ENCODE data around the gene ANO3. TPM values are rescaled to one million over a fixed set of nuclear protein-coding genes. Genes with fewer than 3 reads are reported as not detected.

Gene ANO3
- total RNA-seq, 4 donors from 2014 or later: 0.12 to 0.32 (median 0.19) TPM; not detected in 1

GRCh38 chr11:26703411-26704191, 371.7 kb downstream of the ANO3 start:
- no peak for TF ChIP-seq CTCF (IDR thresholded peaks at IDR 0.05)
- no peak for TF ChIP-seq POLR2A (IDR thresholded peaks at IDR 0.05)
- intact Hi-C loops (cut with DNase I; ENCODE audit: low total_unique reads): no loop called here
- no peak overlapping the region for H3K4me3 ChIP-seq (ENCODE audit: low read depth, poor library complexity, severe bottlenecking)
- 80 to 82% methylated on average over 5 of the region's 5 CpGs for WGBS, 2 donors
- no peak for DNase-seq (ENCODE audit: low spot score in 2 of 2)

GRCh38 chr11:26704249-26704648, 372.3 kb downstream of the ANO3 start:
- DNase-seq (ENCODE audit: low spot score in 2 of 2): no peak
- no peak overlapping the region for H3K4me3 ChIP-seq (ENCODE audit: low read depth, poor library complexity, severe bottlenecking)
- 80 to 86% methylated on average over 1 of the region's 1 CpG for WGBS, 2 donors
- intact Hi-C loops (cut with DNase I; ENCODE audit: low total_unique reads): no loop called here
- TF ChIP-seq POLR2A (IDR thresholded peaks at IDR 0.05): no peak
- TF ChIP-seq CTCF (IDR thresholded peaks at IDR 0.05): no peak

GRCh38 chr11:26706181-26706580, 374.3 kb downstream of the ANO3 start:
- TF ChIP-seq CTCF (IDR thresholded peaks at IDR 0.05) (no peak), POLR2A (IDR thresholded peaks at IDR 0.05) (no peak)
- DNase-seq (ENCODE audit: low spot score in 2 of 2): no peak
- 52 to 59% methylated on average over 1 of the region's 1 CpG for WGBS, 2 donors
- no peak overlapping the region for H3K4me3 ChIP-seq (ENCODE audit: low read depth, poor library complexity, severe bottlenecking)
- intact Hi-C loops (cut with DNase I; ENCODE audit: low total_unique reads): no loop called here

GRCh38 chr11:26708736-26709456, 377.0 kb downstream of the ANO3 start:
- WGBS, 2 donors: 29 to 41% methylated on average over 2 of the region's 2 CpGs
- no peak for DNase-seq (ENCODE audit: low spot score in 2 of 2)
- intact Hi-C loops (cut with DNase I; ENCODE audit: low total_unique reads): no loop called here

GRCh38 chr11:26710489-26710888, 378.6 kb downstream of the ANO3 start:
- WGBS, 2 donors: 92 to 94% methylated on average over 2 of the region's 2 CpGs
- no peak overlapping the region for H3K4me3 ChIP-seq (ENCODE audit: low read depth, poor library complexity, severe bottlenecking)
- intact Hi-C loops (cut with DNase I; ENCODE audit: low total_unique reads): no loop called here

More at GRCh38 chr11:26708736-26709456, 377.0 kb downstream of the ANO3 start:
- TF ChIP-seq CTCF (IDR thresholded peaks at IDR 0.05): no peak
- TF ChIP-seq POLR2A (IDR thresholded peaks at IDR 0.05): no peak
- H3K4me3 ChIP-seq (ENCODE audit: low read depth, poor library complexity, severe bottlenecking): no peak overlapping the region

More at GRCh38 chr11:26710489-26710888, 378.6 kb downstream of the ANO3 start:
- no peak for DNase-seq (ENCODE audit: low spot score in 2 of 2)
- TF ChIP-seq POLR2A (IDR thresholded peaks at IDR 0.05): no peak
- no peak for TF ChIP-seq CTCF (IDR thresholded peaks at IDR 0.05)
